ENCODE results near the gene ZNF189. TPM values are rescaled to one million over a fixed set of nuclear protein-coding genes. Genes with fewer than 3 reads are reported as not detected.
"Not testable (repeated sequence)": the region's sequence is repeated elsewhere in the genome, so short reads cannot be mapped to it uniquely, and the experiment has no call there.

ZNF189 gene
- total RNA-seq, 4 donors from 2014 or later, result 10.2 to 12.8 (median 11.5) TPM

GRCh38 chr9:101381833-101382342 lies 16.8 kb upstream of the ZNF189 start:
- DNase-seq (ENCODE audit: low spot score in 2 of 2), result no peak
- intact Hi-C loops (cut with DNase I; ENCODE audit: low total_unique reads), result no loop called here
- H3K4me3 ChIP-seq (ENCODE audit: low read depth, poor library complexity, severe bottlenecking), result no peak overlapping the region
- TF ChIP-seq CTCF (IDR thresholded peaks at IDR 0.05) (no peak), POLR2A (IDR thresholded peaks at IDR 0.05) (no peak)
- 87 to 88% methylated on average over 2 of the region's 2 CpGs for WGBS, 2 donors

- intact Hi-C loops (cut with DNase I; ENCODE audit: low total_unique reads), result no loop called here
- no peak for DNase-seq (ENCODE audit: low spot score in 2 of 2)
- TF ChIP-seq CTCF (IDR thresholded peaks at IDR 0.05) (no peak), POLR2A (IDR thresholded peaks at IDR 0.05) (no peak)
- no peak overlapping the region for H3K4me3 ChIP-seq (ENCODE audit: low read depth, poor library complexity, severe bottlenecking)
- WGBS, 2 donors, result 89 to 90% methylated on average over 2 of the region's 2 CpGs
Measured at GRCh38 chr9:101383361-101383760, 15.3 kb upstream of the ZNF189 start.

- DNase-seq (ENCODE audit: low spot score in 2 of 2); H3K4me3 ChIP-seq (ENCODE audit: low read depth, poor library complexity, severe bottlenecking); intact Hi-C loops (cut with DNase I; ENCODE audit: low total_unique reads): not testable (repeated sequence)
- WGBS, 2 donors, result 85 to 90% methylated on average over 11 of the region's 11 CpGs
Measured at GRCh38 chr9:101384873-101385536, 13.6 kb upstream of the ZNF189 start, which contains the start of gene BAAT. Gene BAAT (minus strand): TSS chr9:101385006. CDS start chr9:101371404, 13,602 bp downstream.

- TF ChIP-seq CTCF (IDR thresholded peaks at IDR 0.05) (no peak), POLR2A (IDR thresholded peaks at IDR 0.05) (no peak)
- no peak for DNase-seq (ENCODE audit: low spot score in 2 of 2)
- intact Hi-C loops (cut with DNase I; ENCODE audit: low total_unique reads), result no loop called here
- no peak overlapping the region for H3K4me3 ChIP-seq (ENCODE audit: low read depth, poor library complexity, severe bottlenecking)
- 53 to 56% methylated on average over 6 of the region's 6 CpGs for WGBS, 2 donors
Measured at GRCh38 chr9:101387871-101388506, 10.7 kb upstream of the ZNF189 start.

GRCh38 chr9:101388507-101388993 lies 10.1 kb upstream of the ZNF189 start:
- TF ChIP-seq CTCF (IDR thresholded peaks at IDR 0.05) (no peak), POLR2A (IDR thresholded peaks at IDR 0.05) (no peak)
- no peak overlapping the region for H3K4me3 ChIP-seq (ENCODE audit: low read depth, poor library complexity, severe bottlenecking)
- intact Hi-C loops (cut with DNase I; ENCODE audit: low total_unique reads), result no loop called here
- WGBS, 2 donors, result 80 to 87% methylated on average over 2 of the region's 2 CpGs
- DNase-seq (ENCODE audit: low spot score in 2 of 2), result no peak

- TF ChIP-seq POLR2A (IDR thresholded peaks at IDR 0.05) (no peak), CTCF (IDR thresholded peaks at IDR 0.05) (no peak)
- no peak for DNase-seq (ENCODE audit: low spot score in 2 of 2)
- no peak overlapping the region for H3K4me3 ChIP-seq (ENCODE audit: low read depth, poor library complexity, severe bottlenecking)
- intact Hi-C loops (cut with DNase I; ENCODE audit: low total_unique reads), result no loop called here
- 97 to 98% methylated on average over 3 of the region's 3 CpGs for WGBS, 2 donors
Measured at GRCh38 chr9:101393135-101393534, 5.5 kb upstream of the ZNF189 start.
